CD14-positive monocyte (primary cell): ENCODE data around the gene COG2. TPM values are rescaled to one million over a fixed set of nuclear protein-coding genes. Genes with fewer than 3 reads are reported as not detected.

Source experiments
- DNase-seq, 3 donors: peaks; one replicate each; pipeline ENCODE4 v3.0.0-alpha.2; 2011 to 2022
- H2AFZ ChIP-seq: 2 replicates; pipeline ENCODE4 v1.6.0; 2012; ENCODE audit warnings: mild to moderate bottlenecking, low read depth, low read length, inconsistent platforms; ENCODE audit not compliant: insufficient read depth, poor library complexity, severe bottlenecking
- H3K27ac ChIP-seq, 2 donors: 1 replicate in 1 of 2; 2 replicates in 1 of 2; pipeline ENCODE4 v1.5.1; 2012 to 2013; ENCODE audit warnings: low read length in 2 of 2, control low read depth in 1 of 2, inconsistent platforms in 1 of 2, low read depth in 1 of 2, mild to moderate bottlenecking in 1 of 2
- H3K27me3 ChIP-seq, 2 donors: one replicate each; pipeline versions ENCODE4 v1.6.0 to v1.6.1; 2011 to 2013; ENCODE audit warnings: low read length in 2 of 2; ENCODE audit not compliant: control insufficient read depth in 2 of 2, insufficient read depth in 2 of 2
- H3K36me3 ChIP-seq, 2 donors: replicated peaks in 1 of 2; 1 replicate in 1 of 2; 2 replicates in 1 of 2; pipeline versions ENCODE4 v1.5.1 to v1.6.1; 2012 to 2013; ENCODE audit warnings: low read length in 2 of 2, control low read depth in 1 of 2, inconsistent platforms in 1 of 2, mild to moderate bottlenecking in 1 of 2; ENCODE audit not compliant: insufficient read depth in 2 of 2, control insufficient read depth in 1 of 2
- H3K4me1 ChIP-seq, 2 donors: 1 replicate in 1 of 2; 2 replicates in 1 of 2; pipeline versions ENCODE4 v1.5.1 to v1.6.1; 2012 to 2013; ENCODE audit warnings: low read length in 2 of 2, control low read depth in 1 of 2, inconsistent platforms in 1 of 2, mild to moderate bottlenecking in 1 of 2, moderate library complexity in 1 of 2; ENCODE audit not compliant: insufficient read depth in 2 of 2, control insufficient read depth in 1 of 2
- H3K4me2 ChIP-seq: replicated peaks from 2 replicates; pipeline ENCODE3; 2012; ENCODE audit warnings: low read length, moderate library complexity, mild to moderate bottlenecking; ENCODE audit not compliant: poor library complexity, severe bottlenecking; ENCODE audit errors: extremely low read depth
- H3K4me3 ChIP-seq, 3 experiments: fragments of 200-600 bp in 1 of 3; sonication (generic) in 1 of 3; replicated peaks in 1 of 3; 1 replicate in 2 of 3; 2 replicates in 1 of 3; pipeline ENCODE4 v1.5.1; 2011 to 2013; ENCODE audit warnings: low read length in 3 of 3, mild to moderate bottlenecking in 3 of 3, control low read depth in 2 of 3, low read depth in 2 of 3, inconsistent platforms in 1 of 3, moderate library complexity in 1 of 3
- H3K79me2 ChIP-seq: 2 replicates; pipeline ENCODE4 v1.6.0; 2012; ENCODE audit warnings: mild to moderate bottlenecking, control low read depth, inconsistent platforms, low read length, moderate library complexity; ENCODE audit not compliant: insufficient read depth
- H3K9ac ChIP-seq: 2 replicates; pipeline ENCODE4 v1.6.0; 2017; ENCODE audit warnings: low read length, mild to moderate bottlenecking; ENCODE audit not compliant: insufficient read depth, poor library complexity, severe bottlenecking
- H3K9me3 ChIP-seq, 2 donors: replicated peaks in 1 of 2; 1 replicate in 1 of 2; 2 replicates in 1 of 2; pipeline versions ENCODE4 v1.5.1 to v1.6.1; 2012 to 2013; ENCODE audit warnings: low read length in 2 of 2, control low read depth in 1 of 2; ENCODE audit not compliant: control insufficient read depth in 1 of 2, insufficient read depth in 1 of 2
- H4K20me1 ChIP-seq: 2 replicates; pipeline ENCODE4 v1.6.0; 2012; ENCODE audit warnings: mild to moderate bottlenecking, low read length, control low read depth, moderate library complexity; ENCODE audit not compliant: insufficient read depth
- H3K27ac Mint-ChIP-seq, 7 donors: one replicate each; pipeline ENCODE4 v1.8.0; 2020; ENCODE audit warnings: mild to moderate bottlenecking in 7 of 7, mixed read lengths in 7 of 7, moderate library complexity in 6 of 7, inconsistent platforms in 2 of 7
- H3K27me3 Mint-ChIP-seq, 3 donors: one replicate each; pipeline ENCODE4 v1.8.0; 2021 to 2022; ENCODE audit warnings: low read depth in 3 of 3, mild to moderate bottlenecking in 3 of 3, mixed read lengths in 3 of 3, moderate library complexity in 3 of 3, inconsistent platforms in 1 of 3
- H3K36me3 Mint-ChIP-seq, 2 donors: one replicate each; pipeline ENCODE4 v1.8.0; 2020; ENCODE audit warnings: mixed read lengths in 2 of 2, inconsistent platforms in 1 of 2, mild to moderate bottlenecking in 1 of 2
- H3K4me1 Mint-ChIP-seq: one replicate; pipeline ENCODE4 v1.8.0; 2020; ENCODE audit warnings: mild to moderate bottlenecking, mixed read lengths
- H3K4me3 Mint-ChIP-seq, 2 donors: one replicate each; pipeline ENCODE4 v1.8.0; 2020; ENCODE audit warnings: mild to moderate bottlenecking in 2 of 2, mixed read lengths in 2 of 2, moderate library complexity in 1 of 2
- H3K9me3 Mint-ChIP-seq, 7 donors: one replicate each; pipeline ENCODE4 v1.8.0; 2020 to 2022; ENCODE audit warnings: mixed read lengths in 7 of 7, mild to moderate bottlenecking in 6 of 7, moderate library complexity in 6 of 7, inconsistent platforms in 2 of 7
- CTCF ChIP-seq: fragments of 200-600 bp; IDR thresholded peaks from one replicate; pipeline ENCODE4 v1.8.0; 2022; ENCODE audit warnings: antibody characterized with exemption, mild to moderate bottlenecking
- WGBS: methylation state at CpG from one replicate; pipeline ENCODE4 v1.1.5; 2013; ENCODE audit warnings: missing lambda C conversion rate; ENCODE audit not compliant: insufficient coverage; 5-methylcytosine and 5-hydroxymethylcytosine counted together
- intact Hi-C, 2 donors: fragments of 100-400 bp; cut with micrococcal nuclease; formaldehyde crosslinking; loops; one replicate each; pipeline versions ENCODE4 v1.15.0 to v1.15.1; 2023
- polyA plus RNA-seq, 3 donors: library from polyadenylated mRNA; depleted of rRNA in 1 of 3; unstranded in 2 of 3; stranded (reverse) in 1 of 3; fragments of 300-500 nt in 2 of 3; fragments of >200 nt in 1 of 3; fragmentation: Illumina TruSeq in 2 of 3; gene quantifications; 1 replicate in 2 of 3; 2 replicates in 1 of 3; pipeline ENCODE4 v1.2.3, GENCODE V29; 2012 to 2021

COG2 gene
- polyA plus RNA-seq, 3 donors = 16.7 to 30.4 (median 24.7) TPM

GRCh38 chr1:230641346-230641745, 935 bp upstream of the COG2 start:
- no peak overlapping the region for H3K27ac ChIP-seq
- Mint-ChIP-seq H3K27ac (no peak overlapping the region), H3K4me1 (peaks cover 41% of the 10 kb centered on the region), H3K36me3 (peaks cover 5 to 7% of the 10 kb centered on the region in 2 donors), H3K9me3 (peaks cover 0 to 3% (median 0%) of the 10 kb centered on the region in 7 donors), H3K27me3 (peaks cover 16 to 19% (median 16%) of the 10 kb centered on the region in 3 donors), H3K4me3 (peak overlapping the region in 1 of 2 donors; percentile 90)
- intact Hi-C loops = loop anchor here in 1 of 2 donors (10.0 kb wide), 1 partner anchor 693 kb away; the partner anchor contains the start of genes EXOC8 and SPRTN
- no peak for TF ChIP-seq CTCF
- no peaks in the 10 kb centered on the region for H3K9me3 ChIP-seq
- peaks cover 8 to 22% of the 10 kb centered on the region in 2 donors for H3K27me3 ChIP-seq
- 0% methylated on average over 1 of the region's 6 CpGs for WGBS
- peak overlapping the region in 2 of 3 experiments; percentile 84 to 91 for H3K4me3 ChIP-seq
- H3K4me2 ChIP-seq = peak overlapping the region; percentile 86
- H2AFZ ChIP-seq = peak overlapping the region; percentile 81
- peaks cover 33% of the 10 kb centered on the region for H4K20me1 ChIP-seq
- no peak overlapping the region for H3K9ac ChIP-seq
- peak in 1 of 3 donors; percentile 7 for DNase-seq
- H3K36me3 ChIP-seq = peaks cover 0 to 6% of the 10 kb centered on the region in 2 donors
- H3K4me1 ChIP-seq = peaks cover 28 to 36% of the 10 kb centered on the region in 2 donors
- peaks cover 40% of the 10 kb centered on the region for H3K79me2 ChIP-seq

- Mint-ChIP-seq H3K27ac (peak overlapping the region in 2 of 7 donors; percentile 19 to 22), H3K9me3 (peaks cover 0 to 3% (median 0%) of the 10 kb centered on the region in 7 donors), H3K4me3 (peak overlapping the region; percentile 90 to 97), H3K4me1 (peaks cover 43% of the 10 kb centered on the region), H3K27me3 (peaks cover 13 to 14% (median 14%) of the 10 kb centered on the region in 3 donors), H3K36me3 (peaks cover 10 to 12% of the 10 kb centered on the region in 2 donors)
- peak in 1 of 3 donors; percentile 9 for DNase-seq
- peak overlapping the region; percentile 11 to 91 (median 84) for H3K4me3 ChIP-seq
- intact Hi-C loops = loop anchor here in 1 of 2 donors (10.0 kb wide), 1 partner anchor 693 kb away; the partner anchor contains the start of genes EXOC8 and SPRTN
- peaks cover 28 to 36% of the 10 kb centered on the region in 2 donors for H3K4me1 ChIP-seq
- H3K9ac ChIP-seq = peak overlapping the region; percentile 86
- 4% methylated on average over 14 of the region's 18 CpGs for WGBS
- peak overlapping the region in 1 of 2 donors; percentile 90 for H3K27ac ChIP-seq
- peak overlapping the region; percentile 86 for H3K4me2 ChIP-seq
- no peaks in the 10 kb centered on the region for H3K9me3 ChIP-seq
- peaks cover 38% of the 10 kb centered on the region for H4K20me1 ChIP-seq
- TF ChIP-seq CTCF = no peak
- H3K36me3 ChIP-seq = peaks cover 2 to 11% of the 10 kb centered on the region in 2 donors
- H3K27me3 ChIP-seq = peaks cover 6 to 22% of the 10 kb centered on the region in 2 donors
- peak overlapping the region; percentile 81 for H2AFZ ChIP-seq
- peaks cover 45% of the 10 kb centered on the region for H3K79me2 ChIP-seq
These were observed 400 bp upstream of the COG2 start for GRCh38 chr1:230641900-230642262.
